ENCODE data around the gene CCR8.

CCR8 gene

GRCh38 chr3:39329493-39329892 lies at the start of gene CCR8:
Gene CCR8, plus strand, starts transcription at chr3:39329709. Its CDS starts 2,623 bp downstream, at chr3:39332332.
- DNase-seq (ENCODE audit: low read depth, low spot score): no peak

DNA sequence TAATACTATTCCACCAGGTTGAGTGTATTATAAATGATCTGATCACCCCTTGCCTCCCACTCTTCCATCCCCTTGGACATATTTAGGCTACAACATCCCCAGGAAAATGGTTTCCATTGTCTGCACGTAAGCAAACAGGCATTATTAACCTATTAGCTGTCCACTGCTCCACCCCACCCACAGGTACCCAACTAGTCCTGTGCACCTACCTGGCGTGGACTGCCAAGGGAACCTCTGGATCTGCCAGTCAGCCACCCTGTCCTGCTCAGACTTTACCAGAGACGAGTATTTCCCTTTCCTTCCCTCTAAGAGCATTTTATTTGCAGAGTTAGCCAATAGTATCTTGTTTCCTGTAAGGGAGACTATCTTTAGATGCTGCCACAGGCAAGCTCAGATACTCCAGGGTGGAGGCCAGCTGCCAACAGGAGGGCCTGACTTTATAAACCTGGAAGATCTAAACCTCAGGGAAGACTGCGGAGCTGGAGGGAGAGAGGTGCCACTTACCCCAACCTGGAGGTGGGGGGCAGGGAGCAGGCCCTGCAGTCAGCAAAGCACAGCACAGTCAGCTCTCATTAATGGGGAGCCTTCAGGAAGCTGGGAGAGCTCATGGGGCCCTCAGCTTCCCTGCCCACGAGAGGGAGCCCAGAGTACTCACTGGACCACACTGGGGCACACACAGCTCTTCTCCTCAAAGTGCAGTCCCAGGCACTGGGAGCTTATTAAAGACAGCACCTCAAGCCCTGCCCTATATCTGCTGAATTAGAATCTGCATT lies 49.6 kb upstream of the CCR8 start, which contains the start of gene CX3CR1:
TSS of gene CX3CR1 (minus strand) at position 292 of the 773 bp plus-strand sequence. CDS start 13,527 bp downstream, outside the sequence.
- DNase-seq (ENCODE audit: low read depth, low spot score): no peak

- no peak for DNase-seq (ENCODE audit: low read depth, low spot score)
These were observed 48.9 kb upstream of the CCR8 start for GRCh38 chr3:39280571-39280970.

GRCh38 chr3:39281533-39281932 lies 48.0 kb upstream of the CCR8 start:
- DNase-seq (ENCODE audit: low read depth, low spot score): no peak

- no peak for DNase-seq (ENCODE audit: low read depth, low spot score)
These were observed 47.5 kb upstream of the CCR8 start for GRCh38 chr3:39282057-39282456.

- no peak for DNase-seq (ENCODE audit: low read depth, low spot score)
These were observed 45.0 kb upstream of the CCR8 start for GRCh38 chr3:39284457-39284881.

GRCh38 chr3:39285332-39285731 lies 44.2 kb upstream of the CCR8 start:
- no peak for DNase-seq (ENCODE audit: low read depth, low spot score)

DNA sequence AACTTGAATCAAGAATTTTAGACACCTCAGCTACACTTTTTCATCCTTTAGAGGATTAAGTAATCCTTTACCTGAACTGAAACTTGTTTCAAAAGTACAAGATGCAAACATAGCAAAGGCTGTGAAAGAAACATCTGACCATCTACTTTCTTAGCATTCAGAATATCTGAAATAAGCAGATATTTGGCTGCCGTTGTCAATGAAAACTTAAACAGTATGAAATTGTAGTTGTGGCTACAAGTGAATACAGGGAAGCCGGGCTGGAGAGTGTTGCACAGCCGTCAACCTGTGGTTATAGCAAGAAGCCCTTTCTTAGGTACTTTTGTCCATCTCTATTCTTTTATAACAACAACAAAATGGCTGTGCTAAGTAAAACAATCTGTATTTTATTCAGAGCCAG lies 42.7 kb upstream of the CCR8 start:
- no peak for DNase-seq (ENCODE audit: low read depth, low spot score)

GRCh38 chr3:39287216-39288164 lies 42.0 kb upstream of the CCR8 start:
- DNase-seq (ENCODE audit: low read depth, low spot score): no peak

- DNase-seq (ENCODE audit: low read depth, low spot score): no peak
These were observed 41.2 kb upstream of the CCR8 start for GRCh38 chr3:39288300-39288808.

GRCh38 chr3:39289107-39289506 lies 40.4 kb upstream of the CCR8 start:
- DNase-seq (ENCODE audit: low read depth, low spot score): no peak

DNA sequence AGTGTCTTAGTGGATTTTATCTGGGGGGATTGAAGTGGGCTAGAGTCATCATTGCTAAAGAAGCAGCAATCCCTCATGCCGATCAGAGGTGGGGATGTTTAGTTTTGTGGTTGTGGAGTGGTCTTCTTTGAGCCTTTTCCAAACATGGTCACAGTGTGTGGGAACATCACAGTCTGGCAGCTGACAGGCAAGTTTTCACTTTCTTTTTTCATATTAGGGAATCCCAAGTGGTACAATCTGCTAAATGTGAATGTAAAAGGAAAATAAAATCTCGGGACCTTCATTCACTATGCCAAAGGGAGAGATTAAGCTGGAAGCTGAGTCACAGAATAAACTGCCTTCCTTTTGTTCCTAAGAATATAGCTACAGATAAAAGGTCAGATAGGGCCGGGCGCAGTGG lies 39.3 kb upstream of the CCR8 start:
- no peak for DNase-seq (ENCODE audit: low read depth, low spot score)

DNA sequence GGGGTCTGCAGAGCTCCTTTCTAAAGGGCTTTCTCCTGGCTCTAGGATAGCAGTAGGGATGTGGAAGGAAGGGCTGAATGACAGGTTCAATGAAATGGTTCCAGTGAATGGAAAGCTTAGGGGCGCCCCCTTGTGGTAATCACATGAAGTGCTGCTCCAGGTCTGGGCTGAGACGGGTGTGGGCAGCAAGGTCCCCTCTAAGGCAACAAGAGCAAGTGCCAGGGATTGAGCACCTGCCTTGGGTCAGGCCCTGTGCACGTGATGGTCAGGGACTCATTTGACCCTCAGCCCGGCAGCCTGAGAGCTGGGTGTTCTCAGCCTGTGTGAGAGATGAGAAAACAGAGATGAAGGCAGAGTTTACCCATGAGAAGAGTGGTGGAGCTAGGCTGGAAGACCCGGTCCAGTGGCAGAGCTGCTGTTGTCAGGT lies 37.6 kb upstream of the CCR8 start:
- no peak for DNase-seq (ENCODE audit: low read depth, low spot score)

DNA sequence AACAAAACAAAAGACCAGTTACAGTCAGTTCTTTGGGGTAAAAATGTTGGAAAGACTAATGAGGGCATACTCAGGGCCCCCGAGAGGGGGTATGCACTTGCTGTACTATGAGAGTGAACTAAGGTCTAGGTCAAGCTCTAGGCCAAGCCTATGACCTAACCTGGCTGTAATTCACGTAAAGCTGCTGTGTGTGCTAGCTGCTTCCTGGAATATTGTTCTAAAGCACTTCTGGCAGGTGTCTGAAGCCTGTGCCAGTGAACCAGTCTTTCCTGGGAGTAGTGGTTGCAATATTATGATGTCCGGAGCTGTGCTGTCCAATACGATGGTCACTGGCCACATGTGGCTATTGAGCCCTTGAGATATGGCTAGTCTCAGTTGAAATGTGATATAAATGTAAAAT lies 36.5 kb upstream of the CCR8 start:
- no peak for DNase-seq (ENCODE audit: low read depth, low spot score)

DNA sequence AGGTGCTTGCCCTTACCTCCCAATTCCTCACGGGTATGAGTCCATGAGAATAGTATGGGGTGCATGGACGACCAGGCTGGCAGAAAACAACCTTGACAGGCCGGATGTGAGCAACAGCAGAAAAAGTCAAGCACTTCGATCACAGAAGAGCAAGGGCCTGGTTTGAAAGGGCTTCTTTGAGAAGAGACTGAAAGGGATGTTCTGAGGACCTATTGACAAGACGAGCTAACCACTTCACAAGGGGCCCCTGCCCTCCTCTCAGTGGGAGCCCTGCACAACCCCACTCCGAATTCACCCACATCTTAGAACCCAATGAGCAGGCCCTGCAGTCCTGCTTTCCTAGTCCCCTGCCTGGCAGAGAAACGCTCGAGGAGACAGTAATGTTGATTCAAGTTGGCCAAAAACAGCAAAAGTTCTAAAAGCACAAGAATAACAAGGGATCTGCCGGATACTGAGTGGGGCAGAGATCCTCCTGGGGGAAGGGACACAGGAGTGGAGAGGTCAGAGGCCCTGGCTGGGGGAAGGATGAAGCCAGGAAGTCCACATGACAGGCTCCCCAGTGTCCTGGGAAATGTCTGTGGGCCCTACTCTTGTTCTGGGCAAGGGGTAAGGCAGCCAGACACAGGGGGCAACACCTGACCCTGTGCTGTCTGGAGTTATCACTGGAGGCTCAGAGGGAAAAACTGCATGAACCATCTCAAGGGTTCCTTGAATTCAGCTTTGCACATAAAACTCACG lies 34.9 kb upstream of the CCR8 start:
- no peak for DNase-seq (ENCODE audit: low read depth, low spot score)

- DNase-seq (ENCODE audit: low read depth, low spot score): no peak
These were observed 34.2 kb upstream of the CCR8 start for GRCh38 chr3:39295184-39295775.

DNA sequence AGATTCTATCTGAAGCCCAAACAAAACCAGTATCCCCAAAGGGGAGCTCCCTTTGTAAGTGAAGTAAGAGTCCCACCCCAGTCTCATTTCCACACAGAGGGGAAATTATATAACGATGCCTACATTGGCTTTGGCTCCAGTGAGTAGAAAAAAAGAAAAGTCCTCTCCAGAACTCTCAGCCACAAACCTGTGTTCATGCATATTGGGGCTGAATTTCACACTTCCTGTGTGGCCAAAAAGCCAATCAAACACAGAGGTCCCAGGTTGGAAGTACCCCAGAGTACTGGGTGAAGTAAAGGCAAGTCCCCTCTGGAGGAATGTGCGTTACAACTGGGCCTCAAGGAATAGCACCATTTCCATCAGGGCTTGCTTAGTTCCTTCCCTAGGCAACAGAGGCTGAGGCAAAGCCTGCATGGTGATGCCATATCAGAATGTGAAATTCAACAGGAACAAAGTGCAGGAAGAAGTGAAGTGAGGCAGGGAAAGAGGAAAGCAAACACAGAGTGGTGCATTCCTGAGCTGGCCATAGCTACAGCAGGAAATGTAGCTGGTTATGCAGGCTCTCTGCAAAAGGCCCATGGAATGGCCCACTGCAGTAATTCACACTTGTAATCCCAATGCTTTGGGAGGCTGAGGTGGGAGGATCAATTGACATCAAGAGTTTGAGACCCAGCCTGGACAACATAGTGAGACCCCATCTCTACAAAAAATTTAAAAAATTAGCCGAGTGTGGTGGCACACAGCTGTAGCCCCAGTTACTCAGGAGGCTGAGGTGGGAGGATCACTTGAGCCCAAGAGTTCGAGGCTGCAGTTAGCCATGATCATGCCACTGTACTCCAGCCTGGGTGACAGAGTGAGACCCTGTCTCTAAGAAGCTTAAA lies 33.1 kb upstream of the CCR8 start:
- no peak for DNase-seq (ENCODE audit: low read depth, low spot score)

- no peak for DNase-seq (ENCODE audit: low read depth, low spot score)
These were observed 30.2 kb upstream of the CCR8 start for GRCh38 chr3:39299279-39299678.

GRCh38 chr3:39302178-39302577 lies 27.3 kb upstream of the CCR8 start:
- DNase-seq (ENCODE audit: low read depth, low spot score): no peak

GRCh38 chr3:39313289-39313688 lies 16.2 kb upstream of the CCR8 start:
- no peak for DNase-seq (ENCODE audit: low read depth, low spot score)

Data from smooth muscle cell of the brain vasculature (primary cell).